GM21367 (cell line): Measurements from ENCODE around the gene DMD.
"Not testable (repeated sequence)": the region's sequence is repeated elsewhere in the genome, so short reads cannot be mapped to it uniquely, and the experiment has no call there.

Source experiments
- ATAC-seq: cut with Tn5 transposase; IDR thresholded peaks from one replicate; pipeline ENCODE4 v1.9.1; 2021; ENCODE audit not compliant: unreplicated experiment

The DMD gene

GRCh38 chrX:32087663-32088062 lies 1123.7 kb downstream of the DMD start:
- no peak for ATAC-seq

GRCh38 chrX:32084757-32085156 lies 1126.6 kb downstream of the DMD start:
- ATAC-seq, result no peak

GRCh38 chrX:32048285-32048684 lies 1163.1 kb downstream of the DMD start:
- ATAC-seq, result no peak

GRCh38 chrX:32045149-32045548 lies 1166.2 kb downstream of the DMD start:
- ATAC-seq, result no peak

GRCh38 chrX:32041181-32041580 lies 1170.2 kb downstream of the DMD start:
- no peak for ATAC-seq

- ATAC-seq, result no peak
Observed at GRCh38 chrX:32026772-32027171, 1184.6 kb downstream of the DMD start.

- ATAC-seq, result no peak
Observed at GRCh38 chrX:32024072-32024471, 1187.3 kb downstream of the DMD start.

- ATAC-seq, result no peak
Observed at GRCh38 chrX:32016195-32016594, 1195.2 kb downstream of the DMD start.

- ATAC-seq, result no peak
Observed at GRCh38 chrX:32010948-32011347, 1200.4 kb downstream of the DMD start.

GRCh38 chrX:32010212-32010611 lies 1201.1 kb downstream of the DMD start:
- no peak for ATAC-seq

GRCh38 chrX:31993637-31994036 lies 1217.7 kb downstream of the DMD start:
- no peak for ATAC-seq

GRCh38 chrX:31988975-31989374 lies 1222.4 kb downstream of the DMD start:
- no peak for ATAC-seq

GRCh38 chrX:31981546-31982062 lies 1229.7 kb downstream of the DMD start:
- ATAC-seq, result no peak

- no peak for ATAC-seq
Observed at GRCh38 chrX:31969714-31970113, 1241.6 kb downstream of the DMD start.

- ATAC-seq, result no peak
Observed at GRCh38 chrX:31962256-31962655, 1249.1 kb downstream of the DMD start.

- no peak for ATAC-seq
Observed at GRCh38 chrX:31934842-31935370, 1276.4 kb downstream of the DMD start.

- ATAC-seq, result no peak
Observed at GRCh38 chrX:31934015-31934414, 1277.3 kb downstream of the DMD start.

GRCh38 chrX:31932769-31933168 lies 1278.6 kb downstream of the DMD start:
- ATAC-seq, result no peak

GRCh38 chrX:31932320-31932719 lies 1279.0 kb downstream of the DMD start:
- not testable (repeated sequence) for ATAC-seq

GRCh38 chrX:31931225-31931624 lies 1280.1 kb downstream of the DMD start:
- no peak for ATAC-seq

- ATAC-seq, result no peak
Observed at GRCh38 chrX:31929366-31929765, 1282.0 kb downstream of the DMD start.

GRCh38 chrX:31921236-31921635 lies 1290.1 kb downstream of the DMD start:
- no peak for ATAC-seq

- ATAC-seq, result no peak
Observed at GRCh38 chrX:31909850-31910572, 1301.3 kb downstream of the DMD start.
